ENCODE data around the gene AFAP1L1.

The AFAP1L1 gene

DNA sequence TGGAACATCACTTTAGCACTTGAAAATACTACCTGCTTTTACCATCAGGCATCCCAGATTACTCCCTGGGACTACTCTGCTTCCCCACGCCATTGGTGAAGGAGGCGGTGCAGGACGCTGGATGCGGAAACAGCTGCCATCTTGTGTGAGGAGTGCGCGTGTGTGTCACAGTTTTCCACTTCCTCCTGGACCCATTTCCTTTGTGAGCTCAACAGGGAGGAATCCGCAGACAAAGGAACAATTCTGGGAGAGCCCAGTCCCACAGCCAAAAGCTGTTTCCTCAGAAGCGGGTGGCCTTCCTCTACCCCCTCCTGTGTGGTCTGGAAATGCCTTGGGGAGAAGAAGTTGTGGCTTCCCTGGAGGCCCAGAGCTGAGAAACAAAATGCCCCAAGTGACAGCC is 16.8 kb downstream of the AFAP1L1 start:
- DNase-seq, result no peak

DNA sequence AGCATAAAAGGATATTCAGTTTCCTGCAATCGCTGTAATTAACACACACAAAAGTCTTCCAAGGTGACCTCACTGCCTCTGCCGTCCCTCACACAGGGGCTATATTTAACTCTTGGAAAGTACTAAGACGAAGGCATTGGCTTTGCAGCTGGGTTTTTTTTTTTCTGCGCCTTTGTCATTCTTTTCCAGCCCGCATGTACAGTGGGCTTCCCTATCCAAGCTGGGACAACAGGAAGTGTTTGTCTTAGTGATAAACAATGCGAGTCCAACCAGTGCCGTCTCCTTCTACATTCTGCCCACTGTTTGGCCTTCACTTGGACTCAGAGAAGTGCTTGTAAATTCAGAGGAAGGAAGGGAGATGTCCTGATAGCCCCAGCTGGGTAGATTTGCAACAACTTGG is 17.6 kb downstream of the AFAP1L1 start:
- DNase-seq, result no peak

DNA sequence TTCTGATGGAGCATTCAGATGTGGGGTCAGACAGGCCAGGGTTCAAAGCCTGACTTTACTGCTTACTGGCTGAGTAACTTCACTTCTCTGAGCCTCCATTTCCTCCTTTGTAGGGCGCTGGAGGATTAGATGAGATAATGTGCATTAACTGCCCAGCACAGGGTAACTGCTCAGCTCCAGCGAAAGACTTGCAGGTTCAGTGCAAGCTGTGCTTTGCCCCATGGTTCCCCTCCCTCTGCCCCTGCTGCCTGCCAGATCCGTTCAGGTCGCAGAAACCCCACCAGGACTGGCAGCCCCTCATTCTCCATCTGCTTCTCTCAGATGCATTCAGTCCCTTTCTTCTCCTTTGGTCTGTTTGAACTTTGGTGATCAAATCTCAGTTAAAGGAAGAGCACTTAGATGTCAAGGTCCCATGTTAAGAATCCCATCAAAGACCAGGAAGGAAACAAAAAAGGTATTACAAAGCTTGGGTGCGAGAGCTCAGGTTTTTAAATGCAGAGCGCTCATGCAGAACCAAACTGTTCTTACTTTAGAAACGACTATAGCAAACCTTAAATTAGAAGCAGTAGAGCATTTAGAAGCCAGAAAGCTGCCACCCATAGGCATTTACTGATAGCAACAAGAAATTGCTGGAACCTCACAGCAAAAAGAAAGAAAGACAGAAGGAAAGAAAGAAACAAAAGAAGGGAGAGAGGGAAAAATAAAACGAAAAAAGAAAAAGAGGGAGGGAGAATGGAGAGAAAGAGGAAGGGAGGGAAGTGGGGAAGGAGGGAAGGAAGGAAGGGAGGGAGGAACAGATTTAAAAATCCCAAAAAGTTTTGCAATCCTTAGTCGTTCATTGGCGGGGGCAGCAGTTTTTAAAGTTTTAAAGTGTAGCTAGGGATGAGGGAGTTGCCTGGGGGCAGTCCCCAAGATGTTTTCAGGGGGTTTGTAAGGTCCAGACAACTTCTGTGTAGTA is 23.5 kb downstream of the AFAP1L1 start:
- DNase-seq, result no peak

DNA sequence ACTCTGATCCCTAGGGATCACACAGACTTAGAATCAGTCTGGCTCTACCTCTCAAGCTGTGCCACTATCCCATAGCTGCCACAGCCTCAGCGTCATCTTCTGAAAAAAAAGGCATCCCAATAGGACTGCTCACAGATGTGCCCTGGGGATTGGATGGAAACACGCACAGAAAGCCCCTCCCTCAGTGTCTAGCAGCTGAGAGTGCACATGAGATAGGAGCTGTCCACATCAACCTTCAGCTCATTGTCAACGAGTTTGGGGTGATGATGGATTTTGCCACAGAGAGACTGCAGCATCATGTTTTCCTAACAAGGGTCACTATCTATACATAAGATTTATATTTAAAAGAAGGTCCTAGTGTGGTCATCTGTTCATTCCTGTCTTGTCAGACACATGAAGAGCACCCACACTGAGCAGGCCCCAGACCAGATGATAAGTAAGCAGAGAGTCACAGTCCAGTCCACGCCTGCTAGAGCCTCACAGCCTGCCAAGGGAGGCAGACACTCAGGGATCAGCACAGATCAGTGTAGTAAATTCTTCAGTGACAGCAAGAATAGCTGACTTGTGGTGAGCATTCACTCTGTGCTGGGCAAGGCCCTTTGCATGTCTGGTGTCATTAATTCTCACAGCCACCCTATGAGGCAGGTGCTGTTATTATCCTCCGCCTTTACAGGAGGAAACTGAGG is 25.8 kb downstream of the AFAP1L1 start:
- no peak for DNase-seq

- no peak for DNase-seq
Measured at GRCh38 chr5:149298163-149298562, 26.5 kb downstream of the AFAP1L1 start.

DNA sequence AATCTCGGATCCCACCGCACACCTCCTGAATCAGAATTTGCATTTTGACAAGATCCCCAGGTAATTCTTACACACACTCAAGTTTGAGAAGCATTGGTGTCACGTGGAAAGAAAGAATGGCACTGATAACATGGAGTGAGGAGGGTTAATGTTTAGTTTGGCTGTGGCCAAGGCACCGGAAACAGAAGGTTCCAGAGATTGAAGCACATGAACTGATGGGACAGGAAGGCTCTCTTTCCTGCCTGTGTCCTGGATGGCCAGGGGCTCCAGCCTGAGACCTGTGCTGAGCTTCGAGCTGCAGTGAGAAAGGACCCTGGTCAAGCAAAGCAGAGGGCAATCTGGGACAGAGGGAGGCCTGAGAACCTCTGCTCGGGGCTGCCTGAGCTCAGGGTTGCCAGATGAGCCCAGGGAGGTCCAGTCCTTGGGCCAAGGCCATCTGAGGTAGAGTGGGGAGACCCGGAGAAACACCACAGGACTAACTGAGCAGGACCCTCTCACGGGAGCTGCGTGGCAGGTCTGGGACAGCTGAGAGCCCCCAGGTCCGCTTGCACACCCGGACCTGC is 27.3 kb downstream of the AFAP1L1 start:
- DNase-seq, result peak; percentile 46

- DNase-seq, result no peak
Measured at GRCh38 chr5:149299451-149300054, 27.9 kb downstream of the AFAP1L1 start.

DNA sequence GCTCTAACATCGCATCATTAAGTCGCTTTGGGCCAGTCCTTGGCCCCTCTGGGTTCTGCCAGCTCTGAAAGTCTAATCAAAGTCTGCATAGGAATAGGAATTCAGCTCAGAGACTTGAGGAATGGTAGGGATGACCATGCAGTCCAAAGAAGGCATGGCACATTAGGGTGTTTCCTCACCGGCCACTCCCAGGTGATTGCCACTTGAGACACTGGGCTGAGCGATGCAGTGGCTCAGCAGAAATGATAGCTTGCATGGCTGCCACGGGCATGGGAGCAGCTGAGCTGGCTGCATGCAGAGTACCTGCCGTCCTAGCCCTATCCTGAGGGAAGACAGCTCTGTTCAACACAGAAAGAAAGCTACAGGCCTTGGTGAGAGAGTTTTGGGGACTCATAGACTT is 28.8 kb downstream of the AFAP1L1 start:
- no peak for DNase-seq

DNA sequence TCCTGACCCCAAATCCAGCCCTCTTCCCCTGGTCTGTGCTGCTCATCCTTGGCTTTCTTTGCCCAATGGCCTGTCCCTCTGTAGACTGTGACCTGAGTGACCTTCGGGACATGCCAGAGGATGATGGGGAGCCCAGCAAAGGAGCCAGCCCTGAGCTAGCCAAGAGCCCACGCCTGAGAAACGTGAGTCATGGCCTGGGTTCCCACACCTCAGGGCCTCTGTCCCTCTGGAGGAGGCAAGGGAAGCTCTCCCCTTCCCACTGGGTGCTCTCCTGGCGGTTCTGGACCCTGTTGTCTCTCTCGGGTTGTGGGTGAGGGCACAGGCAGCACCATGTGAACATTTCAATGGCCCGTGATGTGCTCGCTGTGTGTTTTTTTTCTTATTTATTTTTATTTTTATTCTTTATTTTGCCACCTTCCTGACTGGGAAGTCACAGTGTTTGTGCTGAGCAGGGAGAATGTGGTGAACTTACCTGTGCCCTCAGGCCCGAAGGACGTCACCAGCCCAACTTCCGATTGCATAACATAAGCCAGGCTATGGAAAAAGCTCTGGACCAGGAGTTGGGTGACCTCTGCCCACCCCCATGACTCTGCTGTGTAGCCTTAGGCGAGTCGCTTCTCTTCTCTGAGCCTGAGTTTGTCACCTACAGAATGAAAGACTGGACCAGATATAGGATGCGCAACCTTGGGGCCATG is 29.5 kb downstream of the AFAP1L1 start:
- no peak for DNase-seq

DNA sequence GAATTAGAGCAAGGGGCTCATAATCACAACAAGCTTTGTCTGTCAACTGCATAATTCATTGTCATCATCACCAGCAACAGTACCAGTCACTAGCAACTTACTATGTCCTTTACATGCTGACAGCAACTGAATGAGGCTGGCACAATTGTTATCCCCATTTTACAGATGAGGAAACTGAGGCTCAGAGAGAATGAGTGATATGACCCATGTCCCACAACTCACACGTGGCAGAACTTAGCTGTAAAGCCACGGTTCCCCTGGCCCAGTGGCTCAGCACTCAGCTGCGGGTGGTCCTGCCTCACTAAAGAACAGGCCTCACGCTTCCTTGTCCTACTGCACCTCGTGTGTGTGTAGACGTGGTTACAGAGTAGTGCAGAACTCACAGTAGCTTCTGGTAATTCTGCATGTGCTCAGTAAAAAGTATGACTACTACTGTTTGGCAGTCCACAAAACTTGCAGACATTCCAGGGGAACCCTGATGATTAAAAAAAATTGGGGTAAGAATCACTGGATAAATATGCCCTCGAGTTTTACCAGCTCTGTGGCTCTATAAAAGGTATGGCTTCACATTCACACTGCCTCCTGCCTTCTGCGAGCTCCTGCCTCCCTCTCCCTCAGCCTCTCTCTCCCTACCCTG is 30.2 kb downstream of the AFAP1L1 start:
- no peak for DNase-seq

GRCh38 chr5:149302641-149303040 is 31.0 kb downstream of the AFAP1L1 start:
- DNase-seq, result no peak

DNA sequence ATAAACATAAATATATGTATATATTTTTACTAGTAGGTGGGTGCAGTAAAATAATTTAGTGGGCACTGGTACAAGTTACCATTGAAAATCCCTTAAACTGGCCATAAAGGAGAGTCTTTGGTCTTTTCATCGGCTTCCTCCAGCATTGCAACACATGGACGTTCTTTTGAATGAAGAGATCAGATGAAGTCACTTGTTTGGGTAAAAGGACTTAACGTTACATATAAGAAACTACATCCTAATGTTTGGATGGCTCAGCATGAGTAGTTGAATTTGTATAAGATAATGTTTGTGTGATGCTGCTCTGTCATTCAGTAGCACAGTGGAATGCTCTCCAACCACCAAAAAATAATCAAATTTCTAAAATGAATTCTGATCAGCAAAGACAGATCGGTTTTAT is 31.6 kb downstream of the AFAP1L1 start:
- no peak for DNase-seq

DNA sequence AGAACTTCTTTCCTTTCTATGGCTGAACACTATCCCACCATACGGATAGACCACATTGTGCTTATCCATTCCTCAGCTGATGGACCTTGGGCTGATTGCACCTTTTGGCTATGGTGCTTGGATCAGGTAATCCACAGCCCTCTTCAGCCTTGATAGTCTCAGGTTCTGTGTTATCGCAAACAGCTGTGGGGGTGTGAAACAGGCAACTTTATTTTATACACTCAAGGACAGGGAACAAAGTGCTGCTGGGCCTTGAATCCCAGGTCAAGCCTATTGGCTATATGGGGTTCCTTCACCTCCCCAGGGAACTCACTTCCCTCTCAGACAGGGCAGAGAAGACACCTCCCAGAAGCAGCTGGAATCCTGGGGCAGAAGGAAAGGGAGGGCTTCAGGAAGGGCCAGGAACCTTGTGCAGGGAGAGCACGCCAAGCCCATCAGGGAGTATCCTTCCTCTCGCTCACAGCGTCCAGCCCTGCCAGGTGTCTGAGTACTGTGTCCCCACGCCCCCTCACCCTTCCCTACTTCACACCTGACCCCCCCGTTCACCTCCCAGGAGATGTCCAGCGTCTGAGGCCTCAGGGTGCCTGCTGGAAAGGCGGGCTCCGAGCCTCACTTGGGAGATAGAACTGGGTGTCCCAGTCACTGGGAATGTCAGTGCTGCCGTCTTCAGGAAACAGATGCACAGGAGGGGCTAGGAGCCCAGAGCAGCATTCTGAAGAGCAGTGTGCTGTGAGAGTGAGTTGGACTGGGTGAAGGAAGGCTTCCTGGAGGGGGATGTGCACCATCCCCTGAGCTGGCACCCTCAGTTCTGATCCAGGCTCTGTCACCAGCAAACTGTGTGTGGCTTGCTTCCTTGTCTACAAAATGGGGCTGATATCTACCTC is 32.8 kb downstream of the AFAP1L1 start:
- DNase-seq, result no peak

- DNase-seq, result no peak
Measured at GRCh38 chr5:149309354-149309753, 37.7 kb downstream of the AFAP1L1 start.

GRCh38 chr5:149310488-149310887 is 38.8 kb downstream of the AFAP1L1 start:
- DNase-seq, result no peak

DNA sequence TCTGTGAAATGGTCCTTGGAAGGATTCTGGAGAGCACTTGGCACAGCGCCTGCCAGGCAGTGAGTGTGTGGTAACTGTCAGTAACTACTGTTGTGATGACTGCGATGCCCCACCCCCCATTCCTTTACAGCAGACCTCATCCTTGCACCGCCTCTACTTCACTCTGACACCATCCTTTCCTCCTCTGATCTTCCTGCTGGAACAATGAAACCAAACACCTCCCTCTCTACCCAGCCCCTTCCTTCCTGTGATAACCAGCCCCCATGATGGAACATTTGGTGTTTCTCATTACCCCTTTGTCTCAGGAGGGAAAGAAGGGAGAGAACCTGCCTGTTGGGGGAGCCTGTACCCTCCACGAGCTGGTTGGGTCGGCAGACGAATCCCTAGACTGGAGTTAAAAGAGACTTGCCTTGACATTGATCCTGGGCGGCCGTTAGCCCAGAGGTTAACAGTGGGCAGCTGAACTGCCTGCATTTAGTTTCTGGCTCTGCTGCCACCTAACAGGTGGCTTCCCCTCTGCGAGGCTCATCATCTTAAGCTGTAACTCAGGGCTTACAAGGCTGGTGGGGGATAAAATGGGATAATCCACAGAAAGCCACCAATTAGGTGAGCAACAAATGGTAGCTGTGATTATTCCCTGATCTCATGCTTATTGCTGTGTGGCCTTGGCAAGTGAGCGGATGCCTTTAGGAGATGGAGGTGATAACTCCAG is 39.4 kb downstream of the AFAP1L1 start:
- DNase-seq, result peak; percentile 24

GRCh38 chr5:149313151-149313841 is 41.6 kb downstream of the AFAP1L1 start:
- DNase-seq, result no peak

DNA sequence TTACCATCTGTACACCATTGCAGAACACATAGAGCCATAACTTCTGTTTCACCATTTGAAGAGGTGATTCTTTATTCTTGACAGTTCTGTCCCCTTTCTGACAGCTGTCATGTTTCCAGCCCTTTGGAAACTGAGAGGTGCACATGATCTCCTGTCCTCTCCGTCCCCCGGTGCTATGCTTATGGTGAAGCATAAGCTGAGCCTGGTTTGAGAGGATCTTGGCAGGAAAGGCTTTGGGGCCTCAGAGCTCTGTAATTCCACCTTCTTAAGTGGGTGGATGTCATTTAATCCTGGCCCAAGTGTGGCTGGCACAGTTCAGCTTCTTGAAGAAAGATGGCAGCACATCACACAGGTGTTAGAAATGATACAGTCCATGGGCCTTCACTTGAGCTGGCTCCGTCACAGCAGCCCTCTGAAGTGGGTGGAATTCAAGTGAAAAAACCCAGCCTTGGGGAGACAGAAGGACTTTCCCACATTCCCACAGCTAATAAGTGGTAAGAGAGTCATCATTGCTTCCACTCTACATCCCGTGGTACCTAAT is 43.0 kb downstream of the AFAP1L1 start:
- DNase-seq, result no peak

DNA sequence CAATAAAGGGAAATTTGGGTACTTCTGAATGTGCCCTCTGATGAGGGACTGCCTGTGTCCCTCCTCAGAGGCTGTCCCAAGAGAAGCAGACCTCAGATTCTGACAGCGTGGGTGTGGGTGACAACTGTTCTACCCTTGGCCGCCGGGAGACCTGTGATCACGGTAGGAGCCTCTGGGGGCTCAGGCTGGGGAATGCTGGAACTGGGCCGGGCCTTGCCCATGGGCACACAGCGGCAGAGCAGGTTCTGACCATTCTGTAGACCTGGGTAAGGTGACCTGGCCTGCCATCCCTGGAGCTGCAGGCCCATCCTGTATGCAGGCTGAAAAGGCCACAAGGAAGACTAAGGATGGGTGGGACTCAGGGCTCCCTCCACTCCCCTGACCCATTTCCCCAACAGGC is 44.1 kb downstream of the AFAP1L1 start:
- no peak for DNase-seq

Measured in hematopoietic multipotent progenitor cell treated with erythropoietin and hydrocortisone succinate and interleukin-3 and kit ligand, for 6 days (in vitro differentiated cells).